Stimulated activated CD4-positive, alpha-beta T cell treated with anti-CD3 and anti-CD28 coated beads, Interleukin-15, amount 100 ng/mL, for 48 hours (primary cell): Measurements from ENCODE around the gene CHST3.
A peak's percentile ranks its signal among the peaks of the same experiment; 100 is the strongest.
"Not testable (repeated sequence)": the region's sequence is repeated elsewhere in the genome, so short reads cannot be mapped to it uniquely, and the experiment has no call there.

Source experiments
- DNase-seq, 2 donors: peaks; one replicate each; pipeline ENCODE4 v3.0.0-alpha.2; 2020; ENCODE audit warnings: low read depth in 2 of 2

CHST3 gene

GRCh38 chr10:71948496-71949067, 15.6 kb upstream of the CHST3 start:
- no peak for DNase-seq

GRCh38 chr10:71950683-71951082, 13.5 kb upstream of the CHST3 start:
- DNase-seq = no peak

GRCh38 chr10:71952745-71953144, 11.4 kb upstream of the CHST3 start:
- no peak for DNase-seq

GRCh38 chr10:71957546-71958275, 6.5 kb upstream of the CHST3 start:
- no peak for DNase-seq

- DNase-seq = no peak
These were observed 4.7 kb upstream of the CHST3 start for GRCh38 chr10:71959526-71959925.

GRCh38 chr10:71961831-71962230, 2.4 kb upstream of the CHST3 start:
- DNase-seq = no peak

- DNase-seq = no peak
These were observed 1.3 kb upstream of the CHST3 start for GRCh38 chr10:71962901-71963300.

- no peak for DNase-seq
These were observed 671 bp upstream of the CHST3 start for GRCh38 chr10:71963351-71964097.

GRCh38 chr10:71964743-71965515, 734 bp downstream of the CHST3 start:
- DNase-seq = peak; percentile 38 to 46

GRCh38 chr10:71965623-71966022, 1.4 kb downstream of the CHST3 start:
- no peak for DNase-seq

- DNase-seq = no peak
These were observed 2.1 kb downstream of the CHST3 start for GRCh38 chr10:71966046-71967004.

- DNase-seq = not testable (repeated sequence)
These were observed 3.8 kb downstream of the CHST3 start for GRCh38 chr10:71967958-71968357.

- DNase-seq = no peak
These were observed 4.6 kb downstream of the CHST3 start for GRCh38 chr10:71968553-71969474.

- DNase-seq = no peak
These were observed 5.7 kb downstream of the CHST3 start for GRCh38 chr10:71969929-71970328.

GRCh38 chr10:71970331-71970730, 6.1 kb downstream of the CHST3 start:
- DNase-seq = no peak

GRCh38 chr10:71970869-71971268, 6.7 kb downstream of the CHST3 start:
- no peak for DNase-seq

GRCh38 chr10:71971311-71971731, 7.1 kb downstream of the CHST3 start:
- DNase-seq = no peak

- DNase-seq = no peak
These were observed 7.8 kb downstream of the CHST3 start for GRCh38 chr10:71971769-71972555.
